H1 (cell line): ENCODE results near the gene LGALS1. TPM values are rescaled to one million over a fixed set of nuclear protein-coding genes. Genes with fewer than 3 reads are reported as not detected.

Experiments used
- CTCF ChIA-PET: fragments of 300-600 bp; sonication (Branson Sonifier 250); formaldehyde crosslinking; loops from one replicate; lab custom pipeline; 2021; ENCODE audit not compliant: partially characterized antibody; lab: Charles Lee
- POLR2A ChIA-PET: fragments of 300-600 bp; sonication (Branson Sonifier 250); formaldehyde crosslinking; loops from one replicate; lab custom pipeline; 2021; ENCODE audit warnings: inconsistent platforms; ENCODE audit not compliant: partially characterized antibody; lab: Charles Lee
- DNase-seq, 2 experiments: peaks; one replicate each; pipeline versions ENCODE4 v3.0.0 to v3.0.0-alpha.2; 2010 to 2022; ENCODE audit warnings: low spot score in 2 of 2, low read depth in 1 of 2, mixed read lengths in 1 of 2
- FAIRE-seq: peaks from 2 replicates; lab custom pipeline; 2011; peaks lifted over from hg19 to GRCh38; lab: Jason Lieb, UNC
- H2AFZ ChIP-seq: 2 replicates; pipeline ENCODE4 v1.8.1; 2012; ENCODE audit warnings: low read length, inconsistent platforms
- H2AK5ac ChIP-seq: 2 replicates; pipeline ENCODE4 v1.6.1; 2013; ENCODE audit warnings: low read depth, low read length
- H2BK120ac ChIP-seq: replicated peaks from 2 replicates; pipeline ENCODE3; 2013; ENCODE audit warnings: low read depth, low read length, inconsistent platforms
- H2BK12ac ChIP-seq: 2 replicates; pipeline ENCODE4 v1.6.1; 2013; ENCODE audit warnings: low read depth, low read length
- H2BK15ac ChIP-seq: 2 replicates; pipeline ENCODE4 v1.6.1; 2013; ENCODE audit warnings: low read length
- H2BK20ac ChIP-seq: 2 replicates; pipeline ENCODE4 v1.6.1; 2013; ENCODE audit warnings: low read length
- H2BK5ac ChIP-seq: 2 replicates; pipeline ENCODE4 v1.6.1; 2013; ENCODE audit warnings: low read depth, low read length
- H3K14ac ChIP-seq: 2 replicates; pipeline ENCODE4 v1.6.1; 2013; ENCODE audit warnings: inconsistent platforms; ENCODE audit not compliant: insufficient read length
- H3K18ac ChIP-seq: 2 replicates; pipeline ENCODE4 v1.6.1; 2013; ENCODE audit warnings: low read length; ENCODE audit errors: extremely low read depth
- H3K23ac ChIP-seq: 2 replicates; pipeline ENCODE4 v1.6.1; 2013; ENCODE audit warnings: inconsistent platforms; ENCODE audit not compliant: insufficient read length
- H3K23me2 ChIP-seq: 2 replicates; pipeline ENCODE4 v1.6.1; 2013; ENCODE audit warnings: low read depth, low read length
- H3K27ac ChIP-seq: 2 replicates; pipeline ENCODE4 v1.6.1; 2011; ENCODE audit warnings: low read depth, low read length, inconsistent platforms
- H3K27me3 ChIP-seq, 4 experiments: replicated peaks in 1 of 4; 1 replicate in 1 of 4; 2 replicates in 3 of 4; pipeline versions ENCODE4 v1.6.1 to v1.8.1; 2011 to 2013; ENCODE audit warnings: low read length in 3 of 4, mild to moderate bottlenecking in 3 of 4, inconsistent platforms in 2 of 4, mixed read lengths in 2 of 4, moderate library complexity in 1 of 4; ENCODE audit not compliant: control insufficient read depth in 3 of 4, insufficient read depth in 3 of 4; ENCODE audit errors: extremely low read depth in 1 of 4
- H3K36me3 ChIP-seq, 4 experiments: 2 replicates each; pipeline versions ENCODE4 v1.6.1 to v1.8.1; 2011 to 2013; ENCODE audit warnings: mild to moderate bottlenecking in 4 of 4, low read length in 3 of 4, moderate library complexity in 2 of 4, control low read depth in 1 of 4, inconsistent platforms in 1 of 4; ENCODE audit not compliant: insufficient read depth in 4 of 4, control insufficient read depth in 2 of 4
- H3K4ac ChIP-seq: replicated peaks from 2 replicates; pipeline ENCODE3; 2013; ENCODE audit warnings: low read length, low read depth, mixed read lengths, inconsistent platforms; ENCODE audit not compliant: insufficient read length
- H3K4me1 ChIP-seq, 4 experiments: replicated peaks in 1 of 4; 1 replicate in 1 of 4; 2 replicates in 3 of 4; pipeline versions ENCODE4 v1.6.1 to v1.8.1; 2011 to 2013; ENCODE audit warnings: low read length in 3 of 4, inconsistent platforms in 2 of 4, mixed read lengths in 1 of 4; ENCODE audit not compliant: insufficient read depth in 4 of 4, control insufficient read depth in 3 of 4
- H3K4me2 ChIP-seq, 2 experiments: 2 replicates each; pipeline versions ENCODE4 v1.6.1 to v1.8.1; 2011 to 2013; ENCODE audit warnings: low read depth in 2 of 2, low read length in 2 of 2, control low read depth in 1 of 2, inconsistent platforms in 1 of 2, mild to moderate bottlenecking in 1 of 2; ENCODE audit not compliant: insufficient read depth in 1 of 2
- H3K4me3 ChIP-seq, 4 experiments: fragments of 200-600, 300-600 bp in 1 of 4; sonication (generic), shearing (Covaris generic), sonication (Bioruptor Twin) in 1 of 4; 2 replicates each; pipeline versions ENCODE4 v1.5.1 to v1.8.1; 2011 to 2016; ENCODE audit warnings: low read length in 4 of 4, low read depth in 3 of 4, control low read depth in 2 of 4, inconsistent platforms in 2 of 4, mild to moderate bottlenecking in 2 of 4, mixed read lengths in 1 of 4, moderate library complexity in 1 of 4; ENCODE audit not compliant: insufficient read depth in 2 of 4; ENCODE audit errors: extremely low read depth in 1 of 4
- H3K56ac ChIP-seq: replicated peaks from 2 replicates; pipeline ENCODE3; 2013; ENCODE audit warnings: low read depth, mild to moderate bottlenecking, mixed read lengths, low read length, inconsistent platforms; ENCODE audit not compliant: insufficient read length
- H3K79me1 ChIP-seq: 2 replicates; pipeline ENCODE4 v1.6.1; 2013; ENCODE audit warnings: low read depth, low read length, control low read depth
- H3K79me2 ChIP-seq, 2 experiments: 2 replicates each; pipeline versions ENCODE4 v1.6.1 to v1.8.1; 2012 to 2013; ENCODE audit warnings: low read length in 2 of 2, mild to moderate bottlenecking in 2 of 2, inconsistent platforms in 1 of 2; ENCODE audit not compliant: insufficient read depth in 2 of 2, control insufficient read depth in 1 of 2
- H3K9ac ChIP-seq, 4 experiments: replicated peaks in 1 of 4; 1 replicate in 1 of 4; 2 replicates in 3 of 4; pipeline versions ENCODE4 v1.6.1 to v1.8.1; 2011 to 2013; ENCODE audit warnings: low read depth in 3 of 4, low read length in 3 of 4, control low read depth in 2 of 4, mild to moderate bottlenecking in 2 of 4, moderate library complexity in 2 of 4, inconsistent platforms in 1 of 4; ENCODE audit errors: extremely low read depth in 1 of 4
- H3K9me3 ChIP-seq, 2 experiments: 2 replicates each; pipeline versions ENCODE4 v1.6.1 to v1.8.1; 2012 to 2013; ENCODE audit warnings: mild to moderate bottlenecking in 2 of 2, moderate library complexity in 2 of 2, control low read depth in 1 of 2, inconsistent platforms in 1 of 2, low read depth in 1 of 2, low read length in 1 of 2, mixed read lengths in 1 of 2; ENCODE audit not compliant: insufficient read depth in 2 of 2
- H4K20me1 ChIP-seq, 2 experiments: replicated peaks in 1 of 2; 2 replicates each; pipeline versions ENCODE3 to v1.8.1; 2011 to 2013; ENCODE audit warnings: inconsistent platforms in 2 of 2, low read length in 2 of 2, mild to moderate bottlenecking in 1 of 2; ENCODE audit not compliant: insufficient read depth in 2 of 2, control insufficient read depth in 1 of 2
- H4K5ac ChIP-seq: 2 replicates; pipeline ENCODE4 v1.6.1; 2013; ENCODE audit warnings: low read length, low read depth, mixed read lengths, inconsistent platforms; ENCODE audit not compliant: insufficient read length
- H4K8ac ChIP-seq: 2 replicates; pipeline ENCODE4 v1.8.0; 2013; ENCODE audit warnings: mild to moderate bottlenecking, moderate library complexity, low read length, inconsistent platforms; ENCODE audit not compliant: insufficient read depth; ENCODE audit errors: extremely low read depth
- H4K91ac ChIP-seq: replicated peaks from 2 replicates; pipeline ENCODE3; 2013; ENCODE audit warnings: low read length, mixed read lengths, inconsistent platforms; ENCODE audit not compliant: insufficient read length
- BACH1 ChIP-seq: IDR thresholded peaks from 2 replicates; pipeline ENCODE4 v1.6.1; 2012; ENCODE audit warnings: low read length, improper control_type of control experiment
- BRCA1 ChIP-seq: IDR thresholded peaks from 2 replicates; pipeline ENCODE4 v1.6.1; 2012; ENCODE audit warnings: low read depth, low read length, improper control_type of control experiment
- CBX5 ChIP-seq: fragments of 300-800, 300-1000 bp; sonication (generic); IDR thresholded peaks from 2 replicates; pipeline ENCODE4 v1.7.1; 2016; ENCODE audit warnings: antibody characterized with exemption, low read length, low read depth
- CBX8 ChIP-seq: fragments of 300-800, 300-1000 bp; sonication (generic); IDR thresholded peaks from 2 replicates; pipeline ENCODE4 v1.7.1; 2016; ENCODE audit warnings: low read depth, low read length, borderline replicate concordance
- CHD1 ChIP-seq: IDR thresholded peaks from 2 replicates; pipeline ENCODE4 v1.6.1; 2012; ENCODE audit warnings: low read depth, low read length, improper control_type of control experiment
- GTF2F1 ChIP-seq: IDR thresholded peaks from 2 replicates; pipeline ENCODE4 v1.6.1; 2012; ENCODE audit warnings: low read depth, low read length, improper control_type of control experiment, borderline replicate concordance
- MAFK ChIP-seq: IDR thresholded peaks from 2 replicates; pipeline ENCODE4 v1.6.1; 2012; ENCODE audit warnings: low read depth, mild to moderate bottlenecking, improper control_type of control experiment, low read length
- MAX ChIP-seq: IDR thresholded peaks from 2 replicates; pipeline ENCODE4 v1.6.1; 2012; ENCODE audit warnings: inconsistent platforms
- NANOG ChIP-seq: IDR thresholded peaks from 2 replicates; pipeline ENCODE4 v1.6.1; 2011; ENCODE audit warnings: low read length, low read depth, mild to moderate bottlenecking, inconsistent platforms; ENCODE audit not compliant: insufficient read depth, poor library complexity, severe bottlenecking
- POLR2AphosphoS5 ChIP-seq: IDR thresholded peaks from 2 replicates; pipeline ENCODE4 v1.6.1; 2011; ENCODE audit warnings: low read depth, low read length
- SIRT6 ChIP-seq: IDR thresholded peaks from one replicate; pipeline ENCODE4 v1.7.1; 2012; ENCODE audit warnings: low read length, inconsistent platforms
- TAF1 ChIP-seq: IDR thresholded peaks from 2 replicates; pipeline ENCODE4 v1.6.1; 2011; ENCODE audit warnings: mild to moderate bottlenecking, low read depth, low read length
- YY1 ChIP-seq: IDR thresholded peaks from 2 replicates; pipeline ENCODE4 v1.6.1; 2011; ENCODE audit warnings: low read depth, mild to moderate bottlenecking, low read length
- WGBS, 2 experiments: shearing (Covaris generic) in 1 of 2; methylation state at CpG; one replicate each; pipeline versions ENCODE4 v1.1.6 to v1.1.7; 2013 to 2015; ENCODE audit warnings: low lambda C conversion rate in 2 of 2, mixed read lengths in 2 of 2, inconsistent platforms in 1 of 2, low coverage in 1 of 2, missing lambda C conversion rate in 1 of 2; ENCODE audit not compliant: insufficient replicate concordance in 2 of 2, insufficient coverage in 1 of 2, insufficient read length in 1 of 2; ENCODE audit errors: extremely low coverage in 1 of 2, missing lambda C conversion rate in 1 of 2; 5-methylcytosine and 5-hydroxymethylcytosine counted together
- polyA plus RNA-seq, 7 experiments: library from polyadenylated mRNA; depleted of rRNA in 3 of 7; stranded (reverse) in 5 of 7; unstranded in 2 of 7; fragments of >200 nt in 5 of 7; fragments of 200-250 nt in 2 of 7; gene quantifications; 1 replicate in 5 of 7; 2 replicates in 1 of 7; 4 replicates in 1 of 7; pipeline versions ENCODE4 v1.2.1 to v1.2.3, GENCODE V29; 2011 to 2013; ENCODE audit warnings: missing spikeins in 2 of 7, mixed read lengths in 2 of 7
- total RNA-seq: library from RNA; stranded (reverse); fragmentation: NEBNext Ultra II Directional; extraction: Animal tissue kit (Norgen Biotek cat#: 25700); gene quantifications from 2 replicates; pipeline ENCODE4 v1.2.1, GENCODE V29; 2021

The LGALS1 gene
- total and polyA plus RNA-seq, 2 of the 8 experiments (the other 6 are each of a cell fraction or from before 2014, with no cell fraction given) = 12.0 to 92.4 TPM

DNA sequence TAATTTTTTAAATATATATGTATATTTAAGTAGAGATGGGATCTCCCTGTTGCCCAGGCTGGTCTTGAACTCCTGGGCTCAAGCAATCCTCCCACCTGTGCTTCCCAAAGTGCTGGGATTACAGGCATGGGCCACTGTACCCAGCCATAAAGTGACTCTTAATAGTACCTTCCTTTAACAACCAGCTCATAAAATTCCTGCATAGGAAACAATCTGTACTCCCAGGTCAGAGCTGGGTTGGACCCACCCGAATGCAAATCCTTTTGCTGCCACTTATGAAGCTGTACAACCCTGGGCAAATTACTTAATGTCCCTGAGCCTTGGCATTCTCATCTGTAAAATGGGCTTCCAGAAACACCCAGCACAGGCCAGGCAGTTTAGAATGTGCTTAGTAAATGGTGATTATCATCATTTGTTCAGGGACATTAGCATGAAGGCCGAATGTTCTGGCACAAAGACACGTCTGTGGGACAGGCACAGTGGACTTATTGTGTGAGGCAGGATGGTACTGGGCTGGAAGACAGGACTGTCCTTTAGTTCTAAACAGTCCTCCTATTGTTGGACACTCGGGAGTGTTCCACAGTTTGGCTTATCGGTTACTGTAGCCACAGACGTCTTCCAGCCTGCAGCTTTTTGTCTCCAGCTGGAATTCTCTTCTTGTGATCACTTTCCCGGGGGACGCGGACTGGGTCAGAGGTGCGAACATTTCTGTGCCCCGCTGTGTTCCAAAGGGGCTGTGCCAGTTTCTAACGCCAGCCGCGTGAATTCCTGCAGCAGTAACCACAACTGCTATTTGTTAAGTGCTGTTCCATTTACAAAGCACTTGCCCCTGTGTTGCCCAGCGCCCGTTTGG, 11.0 kb upstream of the LGALS1 start:
- no peak for DNase-seq
- CTCF ChIA-PET = interaction anchor here (1.2 to 12.1 kb wide), 6 partner anchors 11 to 104 kb away, joined by 3 to 165 read pairs (median 6); partner anchors contain the start of genes LGALS1 and SH3BP1
- H2BK12ac ChIP-seq = no peak overlapping the region
- H3K23me2 ChIP-seq = peaks cover 3% of the 10 kb centered on the region; the same call in 1 of the 2 replicates
- H2AK5ac ChIP-seq = no peak overlapping the region
- no peak overlapping the region for H3K27ac ChIP-seq
- 93% methylated on average over 16 of the region's 16 CpGs; no CpG with 5 or more reads in 1 of the 2 experiments for WGBS, 2 experiments
- no peak overlapping the region for H2BK5ac ChIP-seq
- peaks cover 2 to 16% (median 8%) of the 10 kb centered on the region in 4 experiments; a peak in 5 of 8 replicates for H3K36me3 ChIP-seq
- H4K8ac ChIP-seq = no peak overlapping the region
- peaks cover 0 to 15% (median 2%) of the 10 kb centered on the region in 4 experiments; a peak in 4 of 7 replicates for H3K4me1 ChIP-seq
- H3K9me3 ChIP-seq = no peaks in the 10 kb centered on the region
- no peak overlapping the region for H3K4me2 ChIP-seq
- H3K4me3 ChIP-seq = no peak overlapping the region
- H3K79me2 ChIP-seq = peaks cover 21 to 53% of the 10 kb centered on the region in 2 experiments; a peak in 3 of 4 replicates
- no peak overlapping the region; a peak in 1 of 7 replicates for H3K9ac ChIP-seq
- no peaks in the 10 kb centered on the region for H3K27me3 ChIP-seq
- H3K14ac ChIP-seq = no peak overlapping the region
- H4K91ac ChIP-seq = no peak overlapping the region
- H2BK15ac ChIP-seq = no peak overlapping the region
- no peak for FAIRE-seq
- no peak overlapping the region for H3K18ac ChIP-seq
- no peak overlapping the region for H3K56ac ChIP-seq
- H3K79me1 ChIP-seq = peaks cover 27% of the 10 kb centered on the region
- H3K4ac ChIP-seq = no peak overlapping the region
- POLR2A ChIA-PET = interaction anchor here (0.5 to 1.0 kb wide), 2 partner anchors 21 to 79 kb away, joined by 3 to 5 read pairs; no protein-coding TSS in a partner anchor
- no peak overlapping the region for H2BK120ac ChIP-seq
- peaks cover 22 to 45% of the 10 kb centered on the region in 2 experiments for H4K20me1 ChIP-seq
- no peak overlapping the region for H2AFZ ChIP-seq
- H2BK20ac ChIP-seq = no peak overlapping the region
- no peak overlapping the region for H4K5ac ChIP-seq
- no peak overlapping the region for H3K23ac ChIP-seq
- TF ChIP-seq MAFK (no peak), TAF1 (no peak), BACH1 (no peak), POLR2AphosphoS5 (no peak), MAX (no peak), SIRT6 (no peak), BRCA1 (no peak), NANOG (no peak), GTF2F1 (no peak), CHD1 (no peak), CBX8 (no peak), CBX5 (no peak), YY1 (no peak)
